CD1c-positive myeloid dendritic cell (primary cell): ENCODE results near the gene GAPT.
"Not testable (repeated sequence)": the region's sequence is repeated elsewhere in the genome, so short reads cannot be mapped to it uniquely, and the experiment has no call there.

ENCODE experiments used
- DNase-seq: peaks from one replicate; pipeline ENCODE4 v3.0.0-alpha.2; 2016; ENCODE audit errors: extremely low spot score

The GAPT gene

GRCh38 chr5:58503390-58504046 lies 12.3 kb downstream of the GAPT start:
- DNase-seq: no peak

- no peak for DNase-seq
Observed at GRCh38 chr5:58504766-58505165, 13.5 kb downstream of the GAPT start.

GRCh38 chr5:58505502-58505901 lies 14.3 kb downstream of the GAPT start:
- no peak for DNase-seq

- peak; percentile 67 for DNase-seq
Observed at GRCh38 chr5:58505971-58506640, 14.9 kb downstream of the GAPT start.

- no peak for DNase-seq
Observed at GRCh38 chr5:58507715-58508114, 16.5 kb downstream of the GAPT start.

GRCh38 chr5:58517198-58517597 lies 26.0 kb downstream of the GAPT start:
- DNase-seq: no peak

GRCh38 chr5:58523956-58524355 lies 32.7 kb downstream of the GAPT start:
- no peak for DNase-seq

GRCh38 chr5:58524571-58524970 lies 33.3 kb downstream of the GAPT start:
- no peak for DNase-seq

GRCh38 chr5:58530942-58531490 lies 39.8 kb downstream of the GAPT start:
- no peak for DNase-seq

GRCh38 chr5:58541935-58542334 lies 50.7 kb downstream of the GAPT start:
- not testable (repeated sequence) for DNase-seq

- DNase-seq: no peak
Observed at GRCh38 chr5:58542709-58543108, 51.5 kb downstream of the GAPT start.

- peak; percentile 43 for DNase-seq
Observed at GRCh38 chr5:58543723-58544122, 52.5 kb downstream of the GAPT start.

GRCh38 chr5:58544195-58544594 lies 53.0 kb downstream of the GAPT start:
- DNase-seq: peak; percentile 92

- no peak for DNase-seq
Observed at GRCh38 chr5:58544926-58545325, 53.7 kb downstream of the GAPT start.

GRCh38 chr5:58545912-58546311 lies 54.7 kb downstream of the GAPT start:
- peak; percentile 73 for DNase-seq
